GM21528 (cell line): ENCODE measurements around the gene JARID2.

ENCODE experiments used
- ATAC-seq: cut with Tn5 transposase; IDR thresholded peaks from one replicate; pipeline ENCODE4 v1.9.1; 2021; ENCODE audit warnings: mild to moderate bottlenecking, moderate library complexity; ENCODE audit not compliant: unreplicated experiment, low FRiP score

Gene JARID2

GRCh38 chr6:15546591-15546990, 300.7 kb downstream of the JARID2 start:
- no peak for ATAC-seq

GRCh38 chr6:15547400-15547799, 301.5 kb downstream of the JARID2 start:
- ATAC-seq: no peak

GRCh38 chr6:15549371-15549770, 303.5 kb downstream of the JARID2 start:
- ATAC-seq: no peak

GRCh38 chr6:15550546-15551123, 304.8 kb downstream of the JARID2 start:
- ATAC-seq: no peak

DNA sequence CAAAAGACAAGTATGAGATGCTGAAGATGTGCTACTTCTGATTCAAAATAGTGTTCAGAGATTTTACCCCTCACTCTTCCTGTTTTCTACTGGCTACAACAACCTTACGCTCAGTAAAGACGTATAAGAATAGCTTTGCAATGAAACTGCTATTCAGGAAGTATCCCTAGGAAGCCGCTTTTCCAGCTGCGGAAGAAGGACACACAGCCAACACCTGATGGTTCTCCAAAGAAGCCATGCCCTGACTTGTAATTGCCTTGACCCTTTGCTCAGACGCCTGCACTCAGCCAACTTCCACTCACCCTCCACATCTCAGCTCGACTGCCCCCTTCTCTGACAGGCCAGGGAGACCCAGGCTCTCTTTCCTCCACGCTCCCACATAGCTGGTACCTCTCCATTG, 305.4 kb downstream of the JARID2 start:
- no peak for ATAC-seq

DNA sequence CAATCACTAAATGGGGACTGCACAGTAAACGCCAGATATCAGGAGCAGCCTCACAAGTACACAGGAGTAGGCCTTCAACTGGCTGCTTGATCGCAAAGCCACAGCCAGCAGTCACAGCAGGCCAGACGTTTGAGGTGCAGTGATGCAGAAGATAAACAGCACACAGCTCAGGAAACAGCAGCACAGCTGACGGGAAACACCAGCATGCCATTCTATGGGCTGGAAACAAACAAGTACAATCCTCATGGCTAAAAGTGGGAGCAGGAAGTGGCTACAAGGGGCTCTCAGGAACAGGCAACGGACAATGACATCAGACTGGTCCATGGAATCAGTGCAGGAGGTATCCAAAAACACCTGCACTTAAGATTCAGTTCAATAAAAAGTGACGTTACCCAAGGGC, 305.9 kb downstream of the JARID2 start:
- no peak for ATAC-seq

GRCh38 chr6:15553031-15553430, 307.2 kb downstream of the JARID2 start:
- ATAC-seq: no peak

DNA sequence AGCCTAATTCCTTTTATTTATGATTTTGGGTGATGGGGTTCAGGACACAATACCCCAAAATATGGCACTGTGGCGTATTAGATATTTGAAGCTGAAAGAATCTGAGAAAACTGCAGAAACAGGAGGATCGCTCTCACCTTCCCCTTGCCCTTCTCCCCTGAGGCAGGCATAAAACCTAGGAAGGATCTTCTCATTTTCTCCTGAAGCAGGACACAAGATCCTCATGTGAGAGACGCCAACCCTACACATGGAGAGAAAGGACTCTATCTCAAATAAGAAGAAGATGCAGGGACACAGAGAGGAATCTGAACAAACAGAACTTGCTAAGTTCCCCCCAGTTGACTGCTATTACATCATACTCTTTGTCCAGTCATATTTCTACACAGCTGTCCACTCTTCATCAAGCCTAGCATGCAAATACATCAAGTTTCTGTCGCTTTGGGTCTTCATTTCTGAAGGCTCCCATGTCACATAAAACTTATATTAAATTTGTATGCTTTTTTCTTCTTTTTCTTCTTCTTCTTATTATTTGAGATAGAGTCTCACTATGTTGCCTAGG, 307.9 kb downstream of the JARID2 start:
- no peak for ATAC-seq

DNA sequence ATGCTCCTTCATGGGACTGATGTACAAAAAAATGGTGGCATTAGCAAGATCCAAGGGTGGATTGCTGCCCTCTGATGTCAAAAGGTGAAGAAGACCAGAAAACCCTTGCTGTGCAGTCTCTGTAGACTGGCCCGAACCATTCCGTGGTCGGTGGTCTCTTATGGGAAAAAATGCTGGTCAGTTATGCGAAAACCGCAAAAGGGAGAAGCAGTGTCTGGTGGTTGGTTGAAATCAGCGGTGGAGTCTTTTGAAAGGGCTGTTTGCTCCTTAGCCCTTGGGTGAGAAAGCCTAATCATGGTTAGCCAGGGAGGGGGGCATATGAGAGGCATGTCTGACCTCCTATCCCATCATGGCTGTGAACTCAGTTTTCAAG, 308.8 kb downstream of the JARID2 start:
- ATAC-seq: no peak

DNA sequence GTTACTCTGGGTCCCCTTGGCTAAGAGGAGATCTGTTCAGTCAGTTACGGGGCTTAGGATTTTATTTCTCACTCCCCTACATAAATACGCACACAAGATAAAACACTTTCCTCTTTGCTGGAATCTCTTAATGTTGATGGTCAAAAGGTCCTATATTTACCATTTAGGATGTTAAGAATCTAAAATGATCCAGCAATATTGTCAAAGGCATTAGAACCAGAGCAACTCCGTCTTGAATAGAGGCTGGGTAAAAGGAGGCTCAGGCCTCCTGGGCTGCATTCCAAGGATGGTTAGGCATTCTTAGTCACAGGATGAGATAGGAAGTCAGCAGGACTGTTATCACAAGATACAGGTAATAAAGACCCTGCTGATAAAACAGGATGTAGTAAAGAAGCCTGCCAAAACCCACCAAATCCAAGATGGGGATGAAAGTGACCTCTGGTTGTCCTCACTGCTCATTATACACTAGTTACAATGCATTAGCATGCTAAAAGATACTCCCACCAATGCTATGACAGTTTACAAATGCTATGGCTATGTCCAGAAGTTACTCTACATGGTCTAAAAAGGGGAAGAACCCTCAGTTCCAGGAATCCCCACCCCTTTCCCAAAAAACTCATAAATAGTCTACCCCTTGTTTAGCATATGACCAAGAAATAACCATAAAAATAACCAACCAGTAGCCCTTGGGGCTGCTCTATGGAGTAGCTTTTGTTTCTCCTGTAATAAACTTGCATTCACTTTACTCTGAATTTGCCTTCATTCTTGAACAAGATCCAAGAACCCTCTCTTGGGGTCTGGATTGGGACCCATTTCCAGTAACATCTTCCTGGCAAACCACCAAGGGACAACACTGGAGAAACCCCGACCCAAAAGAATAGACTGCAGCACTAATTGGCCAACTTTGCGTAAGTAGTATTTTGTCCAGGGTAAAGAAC, 309.5 kb downstream of the JARID2 start:
- ATAC-seq: no peak

DNA sequence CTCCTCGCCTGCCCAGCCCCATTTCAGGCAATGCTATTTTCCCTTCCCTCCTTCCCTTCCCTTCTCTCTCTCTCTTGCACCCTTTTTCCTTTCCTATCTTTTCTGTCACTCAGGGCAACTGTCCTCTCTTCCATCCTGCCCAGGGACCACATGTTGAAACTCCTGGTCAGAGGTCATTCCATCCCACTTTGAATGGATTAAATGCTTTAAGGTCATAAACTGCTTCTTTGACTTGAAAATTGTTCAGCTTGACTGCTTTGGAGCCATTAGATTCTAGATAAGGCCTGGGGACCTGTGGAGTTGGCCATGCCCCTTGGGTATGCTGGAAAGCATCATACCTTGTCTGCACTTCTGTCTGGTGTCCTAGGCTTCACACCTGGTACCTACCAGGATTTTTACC, 310.8 kb downstream of the JARID2 start:
- ATAC-seq: no peak

DNA sequence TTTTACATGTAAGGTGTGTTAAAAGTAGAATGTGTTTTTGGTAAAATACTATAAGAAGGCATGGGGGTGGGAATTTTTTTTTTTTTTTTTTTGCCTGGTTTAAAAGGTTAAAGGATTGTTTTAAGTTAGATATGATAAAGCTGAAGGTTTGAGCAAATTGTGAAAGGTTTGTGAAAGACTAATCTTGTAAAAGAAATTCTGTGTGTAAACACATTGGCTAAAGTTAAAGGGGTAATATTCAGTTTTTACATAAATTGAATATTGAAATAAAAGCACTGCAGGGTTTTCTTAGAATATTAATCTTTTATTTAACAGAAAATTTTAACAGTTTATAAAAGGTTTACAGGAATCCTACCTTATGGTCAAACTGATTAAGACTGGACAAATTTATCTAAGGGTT, 311.3 kb downstream of the JARID2 start:
- ATAC-seq: no peak

GRCh38 chr6:15560713-15561112, 314.8 kb downstream of the JARID2 start:
- no peak for ATAC-seq

- no peak for ATAC-seq
These were observed 315.8 kb downstream of the JARID2 start for GRCh38 chr6:15561447-15562199.

GRCh38 chr6:15562977-15563376, 317.1 kb downstream of the JARID2 start:
- no peak for ATAC-seq

DNA sequence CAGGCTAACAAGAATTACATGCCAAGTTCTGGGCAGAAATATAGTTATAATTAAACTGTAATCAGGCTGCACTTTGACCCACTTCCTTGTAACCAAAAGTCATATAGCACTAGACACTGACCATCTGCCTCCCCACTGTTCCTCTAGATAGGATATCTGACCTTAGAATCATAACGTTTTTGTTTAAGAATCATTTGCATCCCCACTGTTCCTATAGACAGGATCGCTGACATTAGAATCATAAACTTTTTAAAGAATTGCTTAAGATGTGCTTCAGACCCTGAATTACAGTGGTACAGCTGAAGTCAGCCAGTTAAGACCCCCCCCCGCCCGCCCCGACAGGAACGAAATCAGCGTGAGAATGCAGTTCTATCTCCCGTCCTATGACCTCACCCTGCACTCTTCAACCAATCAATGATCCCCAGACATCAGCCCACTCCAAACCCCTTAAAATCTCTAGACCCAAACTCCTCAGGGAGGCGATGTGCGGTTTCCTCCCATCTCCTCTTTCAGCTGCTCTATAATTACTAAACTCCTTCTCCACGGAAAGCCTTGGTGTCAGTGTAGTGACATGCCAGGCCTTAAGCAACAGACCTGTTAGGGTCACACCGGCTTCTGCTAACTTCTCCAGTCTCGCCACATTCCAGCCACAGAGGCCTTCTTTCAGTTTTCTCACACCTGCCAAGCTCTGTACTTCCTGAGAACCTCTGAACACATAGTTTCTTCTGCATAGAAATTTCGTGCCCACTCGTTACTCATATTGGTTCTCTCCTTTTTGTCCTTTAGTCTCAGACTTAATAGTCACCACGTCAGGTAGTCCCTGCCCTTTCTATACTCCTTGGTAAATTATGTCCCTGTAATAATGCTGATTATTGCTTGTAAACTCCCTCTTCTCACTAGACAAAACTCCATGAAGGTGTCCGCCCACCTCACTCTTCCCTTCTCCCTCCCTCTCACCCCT, 323.4 kb downstream of the JARID2 start:
- ATAC-seq: no peak

- no peak for ATAC-seq
These were observed 324.3 kb downstream of the JARID2 start for GRCh38 chr6:15570171-15570570.
